SK-N-SH (cell line): ENCODE measurements around the gene ADCY4. TPM values are rescaled to one million over a fixed set of nuclear protein-coding genes. Genes with fewer than 3 reads are reported as not detected.

Experiments used
- CTCF ChIA-PET: fragments of 300-600, 350-600 bp; formaldehyde crosslinking; extraction: SDS; loops from one replicate; lab custom pipeline; 2021; lab: Yijun Ruan, JAX
- POLR2A ChIA-PET: fragments of 350-600 bp; sonication (Branson Sonifier 250); formaldehyde crosslinking; extraction: SDS; loops from one replicate; lab custom pipeline; 2020; ENCODE audit warnings: antibody characterized with exemption, inconsistent platforms; lab: Yijun Ruan, JAX
- DNase-seq: peaks from one replicate; pipeline ENCODE4 v3.0.0; 2012
- H2AFZ ChIP-seq: fragments of 200-600 bp; sonication (generic); 2 replicates; pipeline ENCODE4 v1.8.1; 2016; ENCODE audit warnings: antibody characterized with exemption, mild to moderate bottlenecking, low read depth
- H3F3A ChIP-seq: fragments of 200-600 bp; sonication (generic); replicated peaks from 2 replicates; pipeline ENCODE3; 2016; ENCODE audit warnings: antibody characterized with exemption, mild to moderate bottlenecking; ENCODE audit not compliant: insufficient read depth
- H3K27ac ChIP-seq, 2 experiments: fragments of 200-500 bp in 1 of 2; fragments of 200-600 bp in 1 of 2; sonication (Bioruptor generic) in 1 of 2; sonication (generic), shearing (Covaris generic) in 1 of 2; 2 replicates each; pipeline versions ENCODE4 v1.5.1 to v1.6.1; 2014 to 2016; ENCODE audit warnings: low read depth in 2 of 2, inconsistent platforms in 1 of 2, low read length in 1 of 2, mild to moderate bottlenecking in 1 of 2, mixed read lengths in 1 of 2
- H3K27me3 ChIP-seq: fragments of 200-600 bp; sonication (generic), shearing (Covaris generic); 2 replicates; pipeline ENCODE4 v1.6.1; 2016; ENCODE audit warnings: mixed run types; ENCODE audit not compliant: insufficient read depth
- H3K36me3 ChIP-seq, 2 experiments: fragments of 200-500 bp in 1 of 2; fragments of 200-600 bp in 1 of 2; sonication (Bioruptor generic) in 1 of 2; sonication (generic) in 1 of 2; replicated peaks in 1 of 2; 2 replicates each; pipeline versions ENCODE3 to v1.5.1; 2014 to 2016; ENCODE audit warnings: low read length in 1 of 2, mild to moderate bottlenecking in 1 of 2; ENCODE audit not compliant: insufficient read depth in 2 of 2, control insufficient read depth in 1 of 2
- H3K4me1 ChIP-seq, 2 experiments: fragments of 200-500 bp in 1 of 2; fragments of 200-600 bp in 1 of 2; sonication (Bioruptor generic) in 1 of 2; sonication (generic), shearing (Covaris generic) in 1 of 2; 2 replicates each; pipeline versions ENCODE4 v1.5.1 to v1.6.1; 2014 to 2016; ENCODE audit warnings: low read depth in 1 of 2, low read length in 1 of 2, mixed run types in 1 of 2; ENCODE audit not compliant: insufficient read depth in 2 of 2, control insufficient read depth in 1 of 2
- H3K4me2 ChIP-seq: fragments of 200-600 bp; sonication (generic), shearing (Covaris generic); 2 replicates; pipeline ENCODE4 v1.6.1; 2017; ENCODE audit warnings: mixed run types
- H3K4me3 ChIP-seq, 2 experiments: fragments of 200-500 bp in 1 of 2; fragments of 200-600 bp in 1 of 2; sonication (Bioruptor generic) in 1 of 2; sonication (generic), shearing (Covaris generic) in 1 of 2; 2 replicates each; pipeline versions ENCODE4 v1.5.1 to v1.8.1; 2014 to 2016; ENCODE audit warnings: low read depth in 2 of 2, inconsistent platforms in 1 of 2, low read length in 1 of 2, mild to moderate bottlenecking in 1 of 2, mixed read lengths in 1 of 2, moderate library complexity in 1 of 2
- H3K79me2 ChIP-seq: fragments of 200-600 bp; sonication (generic); 2 replicates; pipeline ENCODE4 v1.8.1; 2017; ENCODE audit warnings: mild to moderate bottlenecking; ENCODE audit not compliant: insufficient read depth
- H3K9ac ChIP-seq: fragments of 200-600 bp; sonication (generic); 2 replicates; pipeline ENCODE4 v1.6.1; 2017; ENCODE audit warnings: mixed run types
- H3K9me2 ChIP-seq: fragments of 200-600 bp; sonication (generic); 2 replicates; pipeline ENCODE4 v1.6.1; 2017; ENCODE audit warnings: mixed run types
- H3K9me3 ChIP-seq: fragments of 200-600 bp; sonication (generic); 2 replicates; pipeline ENCODE4 v1.6.1; 2017; ENCODE audit warnings: mixed run types, mild to moderate bottlenecking, moderate library complexity
- H4K20me1 ChIP-seq: fragments of 200-600 bp; sonication (generic); 2 replicates; pipeline ENCODE4 v1.6.1; 2017; ENCODE audit warnings: mild to moderate bottlenecking, mixed run types; ENCODE audit not compliant: insufficient read depth
- EP300 ChIP-seq, 2 experiments: IDR thresholded peaks; 2 replicates each; pipeline versions ENCODE4 v1.4.0 to v1.6.1; 2012; ENCODE audit warnings: borderline replicate concordance in 1 of 2, low read depth in 1 of 2, low read length in 1 of 2
- EZH2phosphoT487 ChIP-seq: fragments of 200-600 bp; sonication (generic); IDR thresholded peaks from 2 replicates; pipeline ENCODE4 v1.6.1; 2017; ENCODE audit warnings: low read depth, mixed run types, mild to moderate bottlenecking, antibody characterized with exemption, moderate library complexity, borderline replicate concordance
- FOSL2 ChIP-seq: IDR thresholded peaks from 2 replicates; pipeline ENCODE4 v1.4.0; 2012; ENCODE audit warnings: low read depth, mild to moderate bottlenecking, moderate library complexity, borderline replicate concordance
- FOXJ3 ChIP-seq: sonication (generic); formaldehyde crosslinking; IDR thresholded peaks from 2 replicates; pipeline ENCODE4 v1.5.1; 2020; ENCODE audit warnings: mild to moderate bottlenecking, missing genetic modification reagents
- FOXM1 ChIP-seq: IDR thresholded peaks from 2 replicates; pipeline ENCODE4 v1.4.0; 2012; ENCODE audit warnings: low read depth, mild to moderate bottlenecking
- GABPA ChIP-seq: IDR thresholded peaks from 2 replicates; pipeline ENCODE4 v1.4.0; 2012; ENCODE audit warnings: low read depth, mild to moderate bottlenecking
- GATA2 ChIP-seq: sonication (generic); formaldehyde crosslinking; IDR thresholded peaks from 2 replicates; pipeline ENCODE4 v1.5.0; 2020; ENCODE audit warnings: mild to moderate bottlenecking, missing genetic modification reagents
- MAX ChIP-seq: IDR thresholded peaks from 2 replicates; pipeline ENCODE4 v1.4.0; 2012; ENCODE audit warnings: low read depth
- MXI1 ChIP-seq: IDR thresholded peaks from 2 replicates; pipeline ENCODE4 v1.6.1; 2012; ENCODE audit warnings: mild to moderate bottlenecking, low read depth, low read length, improper control_type of control experiment
- POLR2AphosphoS5 ChIP-seq: IDR thresholded peaks from 2 replicates; pipeline ENCODE4 v1.6.1; 2012; ENCODE audit warnings: low read depth, low read length
- RAD21 ChIP-seq: IDR thresholded peaks from 2 replicates; pipeline ENCODE4 v1.6.1; 2012; ENCODE audit warnings: mild to moderate bottlenecking, low read length
- RCOR1 ChIP-seq: fragments of 150-350 bp; IDR thresholded peaks from 2 replicates; pipeline ENCODE4 v1.6.1; 2017; ENCODE audit warnings: antibody characterized with exemption, low read length
- RFX5 ChIP-seq: IDR thresholded peaks from 2 replicates; pipeline ENCODE4 v1.6.1; 2012; ENCODE audit warnings: mild to moderate bottlenecking, improper control_type of control experiment, low read length
- RXRA ChIP-seq: IDR thresholded peaks from 2 replicates; pipeline ENCODE4 v1.4.0; 2012; ENCODE audit warnings: low read depth, mild to moderate bottlenecking, borderline replicate concordance
- SIN3A ChIP-seq: IDR thresholded peaks from 2 replicates; pipeline ENCODE4 v1.6.1; 2012; ENCODE audit warnings: low read depth, mild to moderate bottlenecking, low read length, moderate library complexity, borderline replicate concordance
- SMC3 ChIP-seq: IDR thresholded peaks from 2 replicates; pipeline ENCODE4 v1.6.1; 2012; ENCODE audit warnings: low read depth, low read length, improper control_type of control experiment
- TAF1 ChIP-seq: IDR thresholded peaks from 2 replicates; pipeline ENCODE4 v1.6.1; 2012; ENCODE audit warnings: low read depth, mild to moderate bottlenecking, low read length, moderate library complexity, borderline replicate concordance
- TCF12 ChIP-seq: IDR thresholded peaks from 2 replicates; pipeline ENCODE4 v1.4.0; 2012
- TEAD4 ChIP-seq: IDR thresholded peaks from 2 replicates; pipeline ENCODE4 v1.4.0; 2012; ENCODE audit warnings: mild to moderate bottlenecking, borderline replicate concordance; ENCODE audit not compliant: insufficient read depth
- WGBS: methylation state at CpG from one replicate; pipeline ENCODE4 v1.1.6; 2017; ENCODE audit warnings: low lambda C conversion rate; 5-methylcytosine and 5-hydroxymethylcytosine counted together
- polyA plus RNA-seq, 3 experiments: library from polyadenylated mRNA; depleted of rRNA; stranded (reverse); fragments of >200 nt; gene quantifications; 2 replicates each; pipeline ENCODE4 v1.2.3, GENCODE V29; 2012
- TF ChIP-seq, protein P1 (sequence below): IDR thresholded peaks from 2 replicates; pipeline ENCODE4; 2012
- TF ChIP-seq, protein P2 (sequence below): fragments of 150-350 bp; IDR thresholded peaks from 2 replicates; pipeline ENCODE4 v1.6.1; 2016; ENCODE audit warnings: mild to moderate bottlenecking, low read depth, low read length
- TF ChIP-seq, protein P3 (sequence below): fragments of 200-600 bp; sonication (generic); IDR thresholded peaks from 2 replicates; pipeline ENCODE4 v1.6.1; 2017; ENCODE audit warnings: antibody characterized with exemption, mild to moderate bottlenecking, moderate library complexity

ADCY4 gene
- polyA plus RNA-seq, 1 of the 3 experiments (the other 2 are of a cell fraction), result 0.08 TPM

- TF ChIP-seq, protein P1, sequence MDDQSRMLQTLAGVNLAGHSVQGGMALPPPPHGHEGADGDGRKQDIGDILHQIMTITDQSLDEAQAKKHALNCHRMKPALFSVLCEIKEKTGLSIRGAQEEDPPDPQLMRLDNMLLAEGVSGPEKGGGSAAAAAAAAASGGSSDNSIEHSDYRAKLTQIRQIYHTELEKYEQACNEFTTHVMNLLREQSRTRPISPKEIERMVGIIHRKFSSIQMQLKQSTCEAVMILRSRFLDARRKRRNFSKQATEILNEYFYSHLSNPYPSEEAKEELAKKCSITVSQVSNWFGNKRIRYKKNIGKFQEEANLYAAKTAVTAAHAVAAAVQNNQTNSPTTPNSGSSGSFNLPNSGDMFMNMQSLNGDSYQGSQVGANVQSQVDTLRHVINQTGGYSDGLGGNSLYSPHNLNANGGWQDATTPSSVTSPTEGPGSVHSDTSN, result no peak
- TF ChIP-seq RXRA, result no peak
- TF ChIP-seq SMC3, result no peak
- no peak for TF ChIP-seq RFX5
- no peak for TF ChIP-seq POLR2AphosphoS5
- no peak for TF ChIP-seq GATA2 (CRISPR knock-in tag)
- TF ChIP-seq TCF12, result no peak
Observed at GRCh38 chr14:24292118-24292807, 42.6 kb downstream of the ADCY4 start (continued).

DNA sequence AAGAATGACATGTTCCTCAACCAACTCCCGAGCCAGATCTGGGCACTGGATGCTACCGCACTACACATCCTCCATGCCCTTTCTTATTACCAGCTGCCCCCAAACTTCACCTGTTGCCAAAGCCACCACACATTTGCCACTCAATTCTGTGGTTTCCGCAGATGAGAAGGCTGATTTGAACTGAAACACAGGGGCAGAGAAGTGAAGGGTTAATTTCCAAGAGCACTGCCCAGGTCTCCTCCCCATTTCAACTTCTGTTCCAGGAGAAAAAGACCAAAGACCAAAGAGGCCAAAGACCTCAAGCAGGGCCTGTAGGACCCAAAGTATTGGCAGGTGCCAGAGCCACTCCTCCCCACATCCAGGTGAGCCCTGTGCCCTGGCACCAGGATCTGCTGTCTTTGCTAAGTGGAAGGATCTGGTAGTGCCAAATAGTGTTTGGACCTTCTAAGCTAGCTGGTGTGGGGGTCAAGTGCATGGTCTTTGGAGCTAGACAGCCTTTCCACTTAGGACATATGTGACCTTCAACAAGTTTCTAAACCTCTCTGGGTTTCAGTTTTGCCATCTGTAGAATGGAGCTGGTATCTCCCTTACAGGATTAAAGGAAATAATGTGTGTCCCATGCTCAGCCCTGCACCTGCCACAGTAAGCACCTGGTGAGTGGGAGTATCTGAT lies 43.3 kb downstream of the ADCY4 start:
- TF ChIP-seq FOXJ3 (CRISPR knock-in tag), result no peak
- no peak for TF ChIP-seq SMC3
- no peak for TF ChIP-seq FOSL2
- TF ChIP-seq SIN3A, result no peak
- TF ChIP-seq, protein P1, result no peak
- no peak for TF ChIP-seq TAF1
- TF ChIP-seq RCOR1, result no peak
- TF ChIP-seq, protein P2, sequence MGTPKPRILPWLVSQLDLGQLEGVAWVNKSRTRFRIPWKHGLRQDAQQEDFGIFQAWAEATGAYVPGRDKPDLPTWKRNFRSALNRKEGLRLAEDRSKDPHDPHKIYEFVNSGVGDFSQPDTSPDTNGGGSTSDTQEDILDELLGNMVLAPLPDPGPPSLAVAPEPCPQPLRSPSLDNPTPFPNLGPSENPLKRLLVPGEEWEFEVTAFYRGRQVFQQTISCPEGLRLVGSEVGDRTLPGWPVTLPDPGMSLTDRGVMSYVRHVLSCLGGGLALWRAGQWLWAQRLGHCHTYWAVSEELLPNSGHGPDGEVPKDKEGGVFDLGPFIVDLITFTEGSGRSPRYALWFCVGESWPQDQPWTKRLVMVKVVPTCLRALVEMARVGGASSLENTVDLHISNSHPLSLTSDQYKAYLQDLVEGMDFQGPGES, result no peak
- no peak for TF ChIP-seq RAD21
- no peak for TF ChIP-seq TCF12
- no peak for TF ChIP-seq EP300 (IDR thresholded peaks at IDR 0.05; ENCODE audit: borderline replicate concordance in 1 of 2, low read depth in 1 of 2, low read length in 1 of 2)
- TF ChIP-seq GATA2 (CRISPR knock-in tag), result no peak
- no peak for TF ChIP-seq EZH2phosphoT487
- no peak for TF ChIP-seq MXI1
- no peak for TF ChIP-seq FOXM1
- no peak for TF ChIP-seq TEAD4
- no peak for TF ChIP-seq RXRA
- no peak for TF ChIP-seq MAX
- TF ChIP-seq, protein P3, sequence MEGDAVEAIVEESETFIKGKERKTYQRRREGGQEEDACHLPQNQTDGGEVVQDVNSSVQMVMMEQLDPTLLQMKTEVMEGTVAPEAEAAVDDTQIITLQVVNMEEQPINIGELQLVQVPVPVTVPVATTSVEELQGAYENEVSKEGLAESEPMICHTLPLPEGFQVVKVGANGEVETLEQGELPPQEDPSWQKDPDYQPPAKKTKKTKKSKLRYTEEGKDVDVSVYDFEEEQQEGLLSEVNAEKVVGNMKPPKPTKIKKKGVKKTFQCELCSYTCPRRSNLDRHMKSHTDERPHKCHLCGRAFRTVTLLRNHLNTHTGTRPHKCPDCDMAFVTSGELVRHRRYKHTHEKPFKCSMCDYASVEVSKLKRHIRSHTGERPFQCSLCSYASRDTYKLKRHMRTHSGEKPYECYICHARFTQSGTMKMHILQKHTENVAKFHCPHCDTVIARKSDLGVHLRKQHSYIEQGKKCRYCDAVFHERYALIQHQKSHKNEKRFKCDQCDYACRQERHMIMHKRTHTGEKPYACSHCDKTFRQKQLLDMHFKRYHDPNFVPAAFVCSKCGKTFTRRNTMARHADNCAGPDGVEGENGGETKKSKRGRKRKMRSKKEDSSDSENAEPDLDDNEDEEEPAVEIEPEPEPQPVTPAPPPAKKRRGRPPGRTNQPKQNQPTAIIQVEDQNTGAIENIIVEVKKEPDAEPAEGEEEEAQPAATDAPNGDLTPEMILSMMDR, result no peak
- TF ChIP-seq GABPA, result no peak
- DNase-seq, result no peak
- Histone ChIP-seq H3K9ac (no peak overlapping the region), H3K27ac (no peak overlapping the region), H3K27me3 (no peaks in the 10 kb centered on the region), H3K9me3 (no peaks in the 10 kb centered on the region), H4K20me1 (no peaks in the 10 kb centered on the region), H3K4me3 (no peak overlapping the region), H3K79me2 (no peaks in the 10 kb centered on the region), H3K4me2 (no peak overlapping the region), H3K4me1 (peaks cover 0 to 2% of the 10 kb centered on the region in 2 experiments; a peak in 2 of 4 replicates), H3F3A (peaks cover 3% of the 10 kb centered on the region), H3K9me2 (no peaks in the 10 kb centered on the region), H2AFZ (no peak overlapping the region), H3K36me3 (peaks cover 14 to 45% of the 10 kb centered on the region in 2 experiments)
- CTCF ChIA-PET, result interaction anchor here (0.8 to 6.2 kb wide), 7 partner anchors 9 to 140 kb away, joined by 3 to 43 read pairs (median 4); partner anchors contain the start of genes CIDEB and TINF2
- POLR2A ChIA-PET, result interaction anchor here (0.6 to 1.4 kb wide), 2 partner anchors 20 to 64 kb away, joined by 3 to 6 read pairs; partner anchors contain the start of gene RABGGTA
- 87% methylated on average over 3 of the region's 3 CpGs for WGBS
